AG04450 (cell line): ENCODE measurements around the gene RTBDN. TPM values are rescaled to one million over a fixed set of nuclear protein-coding genes. Genes with fewer than 3 reads are reported as not detected.

Experiments
- CTCF ChIA-PET: fragments of 300-600, 350-600 bp; formaldehyde crosslinking; extraction: SDS; loops from one replicate; lab custom pipeline; 2022; ENCODE audit warnings: antibody characterized with exemption, inconsistent platforms; lab: Charles Lee
- POLR2A ChIA-PET: fragments of 350-600 bp; formaldehyde crosslinking; extraction: SDS; loops from one replicate; lab custom pipeline; 2021; ENCODE audit warnings: antibody characterized with exemption, inconsistent platforms; lab: Yijun Ruan, JAX
- DNase-seq: peaks from one replicate; pipeline ENCODE4 v3.0.0-alpha.2; 2011; ENCODE audit warnings: low read depth, low spot score
- H3K27ac ChIP-seq: one replicate; pipeline ENCODE4 v1.5.1; 2012; ENCODE audit warnings: low read depth, low read length, control low read depth
- H3K27me3 ChIP-seq: one replicate; pipeline ENCODE4 v1.6.0; 2012; ENCODE audit warnings: low read length; ENCODE audit not compliant: control insufficient read depth, insufficient read depth
- H3K4me3 ChIP-seq: 2 replicates; pipeline ENCODE4 v1.5.1; 2011; ENCODE audit warnings: mild to moderate bottlenecking, low read depth, low read length, control low read depth
- H3K9me3 ChIP-seq: 2 replicates; pipeline ENCODE4 v1.5.1; 2012; ENCODE audit warnings: low read length; ENCODE audit not compliant: control insufficient read depth, insufficient read depth
- polyA plus RNA-seq: library from polyadenylated mRNA; depleted of rRNA; stranded (reverse); fragments of >200 nt; gene quantifications from 2 replicates; pipeline ENCODE4 v1.2.3, GENCODE V29; 2011
- TF ChIP-seq, protein P1 (sequence below): IDR thresholded peaks from 2 replicates; pipeline ENCODE4 v1.5.1; 2011; ENCODE audit warnings: low read depth, low read length, control low read depth, inconsistent platforms

RTBDN gene
- polyA plus RNA-seq, 1 experiment: not detected

DNA sequence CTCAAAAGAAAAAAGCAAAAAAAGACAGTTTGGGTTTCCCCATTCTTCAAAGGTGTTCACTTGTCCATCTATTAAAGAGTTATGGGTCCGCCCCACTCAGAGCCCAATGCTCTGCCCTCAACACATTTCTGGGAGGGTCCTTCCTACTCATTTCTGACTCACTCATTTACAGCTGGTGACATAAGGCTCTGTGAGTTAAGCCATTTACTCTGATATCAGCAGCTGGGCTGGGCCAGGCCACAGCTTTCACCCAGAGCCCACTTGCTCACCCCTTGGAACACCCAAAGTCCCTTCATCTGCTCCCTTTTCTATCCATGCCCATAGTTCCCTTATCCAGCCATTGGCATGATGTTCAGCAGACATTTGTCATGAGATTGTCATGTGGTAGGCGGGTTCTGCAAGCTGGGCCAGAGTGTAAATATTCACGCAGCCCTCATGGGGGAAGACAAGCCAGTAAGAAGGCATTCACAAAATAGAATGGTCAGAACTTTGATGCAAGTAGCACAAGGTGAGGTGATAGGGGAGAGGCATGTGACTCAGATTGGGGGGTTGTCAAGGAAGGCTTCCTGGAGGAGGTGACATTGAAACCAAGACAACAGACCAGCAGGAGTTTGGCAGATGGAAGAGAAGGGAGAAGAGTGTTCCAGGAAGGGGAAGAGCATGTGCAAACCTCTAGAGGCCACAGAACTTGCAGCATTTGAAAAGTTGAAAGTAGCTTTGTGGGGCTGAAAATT is 9.8 kb upstream of the RTBDN start:
- peaks cover 35% of the 10 kb centered on the region for H3K27me3 ChIP-seq
- H3K27ac ChIP-seq: no peak overlapping the region
- no peak for DNase-seq
- no peak overlapping the region for H3K4me3 ChIP-seq
- TF ChIP-seq, protein P1, sequence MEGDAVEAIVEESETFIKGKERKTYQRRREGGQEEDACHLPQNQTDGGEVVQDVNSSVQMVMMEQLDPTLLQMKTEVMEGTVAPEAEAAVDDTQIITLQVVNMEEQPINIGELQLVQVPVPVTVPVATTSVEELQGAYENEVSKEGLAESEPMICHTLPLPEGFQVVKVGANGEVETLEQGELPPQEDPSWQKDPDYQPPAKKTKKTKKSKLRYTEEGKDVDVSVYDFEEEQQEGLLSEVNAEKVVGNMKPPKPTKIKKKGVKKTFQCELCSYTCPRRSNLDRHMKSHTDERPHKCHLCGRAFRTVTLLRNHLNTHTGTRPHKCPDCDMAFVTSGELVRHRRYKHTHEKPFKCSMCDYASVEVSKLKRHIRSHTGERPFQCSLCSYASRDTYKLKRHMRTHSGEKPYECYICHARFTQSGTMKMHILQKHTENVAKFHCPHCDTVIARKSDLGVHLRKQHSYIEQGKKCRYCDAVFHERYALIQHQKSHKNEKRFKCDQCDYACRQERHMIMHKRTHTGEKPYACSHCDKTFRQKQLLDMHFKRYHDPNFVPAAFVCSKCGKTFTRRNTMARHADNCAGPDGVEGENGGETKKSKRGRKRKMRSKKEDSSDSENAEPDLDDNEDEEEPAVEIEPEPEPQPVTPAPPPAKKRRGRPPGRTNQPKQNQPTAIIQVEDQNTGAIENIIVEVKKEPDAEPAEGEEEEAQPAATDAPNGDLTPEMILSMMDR: no peak
- peaks cover 5% of the 10 kb centered on the region; the same call in 1 of the 2 replicates for H3K9me3 ChIP-seq
- POLR2A ChIA-PET: no interaction called here
- CTCF ChIA-PET: interaction anchor here (9.9 kb wide), 1 partner anchor 81 kb away, joined by 247 read pairs; no protein-coding TSS in a partner anchor

DNA sequence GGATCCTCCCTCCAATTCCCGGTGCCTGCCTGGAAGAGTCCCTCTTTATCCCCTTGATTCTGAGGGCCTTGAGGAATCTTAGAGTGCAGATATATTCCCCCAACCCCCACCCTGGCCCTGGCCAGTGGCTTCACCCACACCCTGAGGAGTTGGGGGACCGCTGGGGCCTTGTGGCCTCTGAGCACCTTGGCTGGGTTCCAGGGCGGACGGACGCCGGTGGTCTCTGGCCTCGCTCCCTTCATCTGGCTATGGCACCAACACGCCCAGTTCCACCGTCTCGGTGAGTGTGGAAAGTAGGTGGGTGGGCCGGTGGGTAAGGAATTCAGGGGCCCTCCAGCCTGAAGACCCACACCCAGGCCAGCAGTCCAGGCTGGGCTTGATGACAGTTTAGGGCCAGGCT is 8.9 kb upstream of the RTBDN start:
- CTCF ChIA-PET: no interaction called here
- no peak for DNase-seq
- Histone ChIP-seq H3K9me3 (peaks cover 5% of the 10 kb centered on the region; the same call in 1 of the 2 replicates), H3K4me3 (no peak overlapping the region), H3K27ac (no peak overlapping the region), H3K27me3 (peaks cover 44% of the 10 kb centered on the region)
- POLR2A ChIA-PET: no interaction called here
- TF ChIP-seq, protein P1: no peak

DNA sequence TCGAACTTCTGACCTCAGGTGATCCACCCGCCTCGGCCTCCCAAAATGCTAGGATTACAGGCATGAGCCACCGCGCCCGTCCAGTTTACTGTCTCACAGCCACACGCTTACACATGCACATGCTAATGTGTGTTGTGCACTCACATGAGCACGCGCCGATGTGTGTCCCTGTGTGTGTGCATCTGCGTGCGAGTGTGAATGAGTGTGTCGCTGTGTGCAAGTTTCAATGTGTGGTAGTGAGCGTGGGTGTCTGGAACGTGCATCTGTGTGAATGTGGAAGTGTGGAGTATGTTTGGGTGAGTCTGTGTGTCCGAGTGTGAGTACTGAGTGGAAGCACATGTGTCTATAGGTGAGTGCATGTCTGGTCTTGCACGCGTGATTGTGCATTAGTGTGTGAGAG is 8.1 kb upstream of the RTBDN start:
- TF ChIP-seq, protein P1: no peak
- Histone ChIP-seq H3K27me3 (peaks cover 50% of the 10 kb centered on the region), H3K27ac (no peak overlapping the region), H3K4me3 (no peak overlapping the region), H3K9me3 (peaks cover 5% of the 10 kb centered on the region; the same call in 1 of the 2 replicates)
- ChIA-PET CTCF (no interaction called here), POLR2A (no interaction called here)
- no peak for DNase-seq

DNA sequence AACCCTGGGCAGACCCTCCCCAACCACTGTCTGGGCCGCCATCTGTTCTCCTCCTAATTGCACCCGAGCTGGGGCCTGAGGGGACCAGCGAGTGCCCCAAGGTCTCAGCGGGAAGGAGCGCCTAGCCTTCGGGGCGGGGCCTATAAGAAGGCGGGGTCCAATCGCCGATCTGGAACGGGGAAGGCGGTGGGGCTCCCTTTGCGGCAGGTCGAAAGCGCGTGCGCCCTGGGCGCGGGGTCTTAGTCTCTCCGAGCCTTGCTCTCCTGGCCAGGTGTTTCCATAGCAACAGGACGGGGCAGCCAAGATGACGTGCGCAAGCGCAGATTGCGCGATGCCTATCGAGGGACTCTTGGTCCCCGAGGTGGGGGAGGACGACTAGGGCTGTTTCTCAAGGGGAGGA is 6.7 kb upstream of the RTBDN start:
- TF ChIP-seq, protein P1: no peak
- CTCF ChIA-PET: no interaction called here
- H3K27ac ChIP-seq: no peak overlapping the region
- peak overlapping the region; percentile 43 for H3K4me3 ChIP-seq
- no peak for DNase-seq
- H3K27me3 ChIP-seq: peaks cover 60% of the 10 kb centered on the region
- POLR2A ChIA-PET: no interaction called here
- H3K9me3 ChIP-seq: peaks cover 5% of the 10 kb centered on the region; the same call in 1 of the 2 replicates
